Kidney epithelial cell (primary cell): Measurements from ENCODE around the gene TBC1D10A. TPM values are rescaled to one million over a fixed set of nuclear protein-coding genes. Genes with fewer than 3 reads are reported as not detected.

Experiments used
- DNase-seq: peaks from one replicate; pipeline ENCODE4 v3.0.0-alpha.2; 2010; ENCODE audit warnings: low read depth
- H3K27me3 ChIP-seq: 2 replicates; pipeline ENCODE4 v1.6.0; 2011; ENCODE audit warnings: low read length; ENCODE audit not compliant: control insufficient read depth, insufficient read depth
- H3K36me3 ChIP-seq: 2 replicates; pipeline ENCODE4 v1.5.1; 2011; ENCODE audit warnings: low read length; ENCODE audit not compliant: control insufficient read depth, insufficient read depth
- H3K4me3 ChIP-seq: 2 replicates; pipeline ENCODE4 v1.5.1; 2011; ENCODE audit warnings: low read depth, mild to moderate bottlenecking, control low read depth, low read length
- CTCF ChIP-seq: IDR thresholded peaks from 2 replicates; pipeline ENCODE4 v1.5.1; 2011; ENCODE audit warnings: mild to moderate bottlenecking, moderate library complexity, low read length, control low read depth, inconsistent platforms; ENCODE audit not compliant: insufficient read depth, poor library complexity, severe bottlenecking
- total RNA-seq: library from RNA; depleted of rRNA; stranded (reverse); fragments of >200 nt; gene quantifications from 2 replicates; pipeline ENCODE4 v1.2.3, GENCODE V29; 2015

Gene TBC1D10A
- total RNA-seq, 1 donor from 2014 or later: 23.9 TPM

GRCh38 chr22:30306627-30307011 lies 20.1 kb downstream of the TBC1D10A start:
- DNase-seq: no peak
- no peak for TF ChIP-seq CTCF
- Histone ChIP-seq H3K4me3 (no peak overlapping the region), H3K36me3 (no peaks in the 10 kb centered on the region), H3K27me3 (no peaks in the 10 kb centered on the region)

- no peak for DNase-seq
- no peaks in the 10 kb centered on the region for H3K27me3 ChIP-seq
These were observed 20.7 kb downstream of the TBC1D10A start for GRCh38 chr22:30305906-30306626.

GRCh38 chr22:30305519-30305905 lies 21.2 kb downstream of the TBC1D10A start:
- TF ChIP-seq CTCF: no peak
- no peaks in the 10 kb centered on the region for H3K27me3 ChIP-seq
- no peaks in the 10 kb centered on the region for H3K36me3 ChIP-seq
- H3K4me3 ChIP-seq: no peak overlapping the region
- DNase-seq: no peak

More at GRCh38 chr22:30305906-30306626, 20.7 kb downstream of the TBC1D10A start:
- no peak overlapping the region for H3K4me3 ChIP-seq
- no peak for TF ChIP-seq CTCF
- H3K36me3 ChIP-seq: no peaks in the 10 kb centered on the region

GRCh38 chr22:30304495-30305244 lies 22.1 kb downstream of the TBC1D10A start:
- Histone ChIP-seq H3K4me3 (no peak overlapping the region), H3K27me3 (no peaks in the 10 kb centered on the region), H3K36me3 (no peaks in the 10 kb centered on the region)
- no peak for DNase-seq
- no peak for TF ChIP-seq CTCF

GRCh38 chr22:30302810-30303138 lies 24.0 kb downstream of the TBC1D10A start:
- TF ChIP-seq CTCF: no peak
- Histone ChIP-seq H3K27me3 (no peaks in the 10 kb centered on the region), H3K4me3 (no peak overlapping the region), H3K36me3 (no peaks in the 10 kb centered on the region)
- DNase-seq: no peak
